ENCODE results near the gene RRP15.

The RRP15 gene

DNA sequence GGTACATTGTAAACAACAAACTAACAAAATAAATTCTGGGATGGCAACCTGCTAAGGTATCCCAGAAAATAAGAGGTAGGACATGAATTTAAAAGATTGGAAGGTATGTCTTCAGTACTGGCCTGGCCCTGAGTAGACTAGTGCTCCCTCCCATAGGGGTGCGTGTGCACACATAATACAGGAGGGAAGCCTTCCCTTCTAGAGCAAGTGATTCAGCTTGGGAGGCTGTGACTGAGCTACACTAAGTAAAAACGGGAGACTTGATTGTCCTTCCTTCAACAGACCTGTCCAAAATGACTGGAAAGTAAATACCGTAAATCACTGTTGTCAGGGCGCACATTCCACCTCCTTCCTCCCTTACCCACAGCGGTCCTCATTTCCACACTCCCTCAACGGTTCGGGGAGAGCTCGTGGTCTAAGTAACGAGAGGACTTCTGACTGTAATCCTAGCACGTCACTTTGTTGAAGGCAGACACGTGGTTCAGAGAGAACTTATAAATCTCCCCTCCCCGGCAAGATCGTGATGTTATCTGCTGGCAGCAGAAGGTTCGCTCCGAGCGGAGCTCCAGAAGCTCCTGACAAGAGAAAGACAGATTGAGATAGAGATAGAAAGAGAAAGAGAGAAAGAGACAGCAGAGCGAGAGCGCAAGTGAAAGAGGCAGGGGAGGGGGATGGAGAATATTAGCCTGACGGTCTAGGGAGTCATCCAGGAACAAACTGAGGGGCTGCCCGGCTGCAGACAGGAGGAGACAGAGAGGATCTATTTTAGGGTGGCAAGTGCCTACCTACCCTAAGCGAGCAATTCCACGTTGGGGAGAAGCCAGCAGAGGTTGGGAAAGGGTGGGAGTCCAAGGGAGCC, 60.0 kb downstream of the RRP15 start, which contains the start of gene TGFB2:
Gene TGFB2 (plus strand): TSS at position 523 of the 859 bp plus-strand sequence. CDS start 1,366 bp downstream, outside the sequence.
- peak; percentile 92 for DNase-seq (ENCODE audit: low read depth)
- peak within 1 kb of the TSS; percentile 91 for H3K4me3 ChIP-seq (replicated peaks; ENCODE audit: low read depth, low read length)
- TF ChIP-seq, protein P1, sequence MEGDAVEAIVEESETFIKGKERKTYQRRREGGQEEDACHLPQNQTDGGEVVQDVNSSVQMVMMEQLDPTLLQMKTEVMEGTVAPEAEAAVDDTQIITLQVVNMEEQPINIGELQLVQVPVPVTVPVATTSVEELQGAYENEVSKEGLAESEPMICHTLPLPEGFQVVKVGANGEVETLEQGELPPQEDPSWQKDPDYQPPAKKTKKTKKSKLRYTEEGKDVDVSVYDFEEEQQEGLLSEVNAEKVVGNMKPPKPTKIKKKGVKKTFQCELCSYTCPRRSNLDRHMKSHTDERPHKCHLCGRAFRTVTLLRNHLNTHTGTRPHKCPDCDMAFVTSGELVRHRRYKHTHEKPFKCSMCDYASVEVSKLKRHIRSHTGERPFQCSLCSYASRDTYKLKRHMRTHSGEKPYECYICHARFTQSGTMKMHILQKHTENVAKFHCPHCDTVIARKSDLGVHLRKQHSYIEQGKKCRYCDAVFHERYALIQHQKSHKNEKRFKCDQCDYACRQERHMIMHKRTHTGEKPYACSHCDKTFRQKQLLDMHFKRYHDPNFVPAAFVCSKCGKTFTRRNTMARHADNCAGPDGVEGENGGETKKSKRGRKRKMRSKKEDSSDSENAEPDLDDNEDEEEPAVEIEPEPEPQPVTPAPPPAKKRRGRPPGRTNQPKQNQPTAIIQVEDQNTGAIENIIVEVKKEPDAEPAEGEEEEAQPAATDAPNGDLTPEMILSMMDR (IDR thresholded peaks at IDR 0.05; ENCODE audit: low read length, missing control alignments): no peak

DNA sequence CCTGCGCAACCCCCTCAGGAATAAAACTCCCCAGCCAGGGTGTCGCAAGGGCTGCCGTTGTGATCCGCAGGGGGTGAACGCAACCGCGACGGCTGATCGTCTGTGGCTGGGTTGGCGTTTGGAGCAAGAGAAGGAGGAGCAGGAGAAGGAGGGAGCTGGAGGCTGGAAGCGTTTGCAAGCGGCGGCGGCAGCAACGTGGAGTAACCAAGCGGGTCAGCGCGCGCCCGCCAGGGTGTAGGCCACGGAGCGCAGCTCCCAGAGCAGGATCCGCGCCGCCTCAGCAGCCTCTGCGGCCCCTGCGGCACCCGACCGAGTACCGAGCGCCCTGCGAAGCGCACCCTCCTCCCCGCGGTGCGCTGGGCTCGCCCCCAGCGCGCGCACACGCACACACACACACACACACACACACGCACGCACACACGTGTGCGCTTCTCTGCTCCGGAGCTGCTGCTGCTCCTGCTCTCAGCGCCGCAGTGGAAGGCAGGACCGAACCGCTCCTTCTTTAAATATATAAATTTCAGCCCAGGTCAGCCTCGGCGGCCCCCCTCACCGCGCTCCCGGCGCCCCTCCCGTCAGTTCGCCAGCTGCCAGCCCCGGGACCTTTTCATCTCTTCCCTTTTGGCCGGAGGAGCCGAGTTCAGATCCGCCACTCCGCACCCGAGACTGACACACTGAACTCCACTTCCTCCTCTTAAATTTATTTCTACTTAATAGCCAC, 60.7 kb downstream of the RRP15 start:
- peak; percentile 84 for DNase-seq (ENCODE audit: low read depth)
- TF ChIP-seq, protein P1 (IDR thresholded peaks at IDR 0.05; ENCODE audit: low read length, missing control alignments): no peak
- peak overlapping the region; percentile 91 for H3K4me3 ChIP-seq (replicated peaks; ENCODE audit: low read depth, low read length)

DNA sequence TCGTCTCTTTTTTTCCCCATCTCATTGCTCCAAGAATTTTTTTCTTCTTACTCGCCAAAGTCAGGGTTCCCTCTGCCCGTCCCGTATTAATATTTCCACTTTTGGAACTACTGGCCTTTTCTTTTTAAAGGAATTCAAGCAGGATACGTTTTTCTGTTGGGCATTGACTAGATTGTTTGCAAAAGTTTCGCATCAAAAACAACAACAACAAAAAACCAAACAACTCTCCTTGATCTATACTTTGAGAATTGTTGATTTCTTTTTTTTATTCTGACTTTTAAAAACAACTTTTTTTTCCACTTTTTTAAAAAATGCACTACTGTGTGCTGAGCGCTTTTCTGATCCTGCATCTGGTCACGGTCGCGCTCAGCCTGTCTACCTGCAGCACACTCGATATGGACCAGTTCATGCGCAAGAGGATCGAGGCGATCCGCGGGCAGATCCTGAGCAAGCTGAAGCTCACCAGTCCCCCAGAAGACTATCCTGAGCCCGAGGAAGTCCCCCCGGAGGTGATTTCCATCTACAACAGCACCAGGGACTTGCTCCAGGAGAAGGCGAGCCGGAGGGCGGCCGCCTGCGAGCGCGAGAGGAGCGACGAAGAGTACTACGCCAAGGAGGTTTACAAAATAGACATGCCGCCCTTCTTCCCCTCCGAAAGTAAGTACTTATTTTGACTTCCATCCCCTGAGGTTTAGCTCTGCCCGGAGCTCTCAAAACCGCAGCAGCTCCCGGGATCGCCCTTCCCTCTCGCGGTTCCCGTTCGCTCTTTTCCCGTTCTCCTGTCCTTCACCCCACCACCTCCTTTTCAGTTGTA, 61.5 kb downstream of the RRP15 start:
- peak; percentile 45 for DNase-seq (ENCODE audit: low read depth)
- TF ChIP-seq, protein P1 (IDR thresholded peaks at IDR 0.05; ENCODE audit: low read length, missing control alignments): no peak
- H3K4me3 ChIP-seq (replicated peaks; ENCODE audit: low read depth, low read length): peak overlapping the region; percentile 91

DNA sequence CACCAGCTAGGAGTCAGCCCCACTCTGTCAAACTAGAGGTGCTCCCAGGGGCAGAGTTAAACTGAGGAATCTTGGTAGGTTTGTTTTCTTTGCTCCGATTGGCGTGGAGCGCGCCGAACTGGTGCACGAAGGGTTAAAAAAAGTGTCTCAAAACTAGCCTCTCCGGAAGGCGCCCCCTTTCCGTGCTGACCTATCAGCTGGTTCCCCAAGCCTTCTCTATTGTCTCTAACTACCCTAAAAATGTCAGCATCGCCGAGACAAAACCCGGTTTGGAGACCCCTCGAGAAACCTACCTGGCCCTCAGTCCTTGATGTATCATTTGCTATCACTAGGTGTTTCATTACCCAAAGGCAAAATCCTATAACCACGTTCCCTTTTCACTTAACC, 62.2 kb downstream of the RRP15 start:
- TF ChIP-seq, protein P1 (IDR thresholded peaks at IDR 0.05; ENCODE audit: low read length, missing control alignments): no peak
- DNase-seq (ENCODE audit: low read depth): peak; percentile 60
- peak overlapping the region; percentile 91 for H3K4me3 ChIP-seq (replicated peaks; ENCODE audit: low read depth, low read length)

DNA sequence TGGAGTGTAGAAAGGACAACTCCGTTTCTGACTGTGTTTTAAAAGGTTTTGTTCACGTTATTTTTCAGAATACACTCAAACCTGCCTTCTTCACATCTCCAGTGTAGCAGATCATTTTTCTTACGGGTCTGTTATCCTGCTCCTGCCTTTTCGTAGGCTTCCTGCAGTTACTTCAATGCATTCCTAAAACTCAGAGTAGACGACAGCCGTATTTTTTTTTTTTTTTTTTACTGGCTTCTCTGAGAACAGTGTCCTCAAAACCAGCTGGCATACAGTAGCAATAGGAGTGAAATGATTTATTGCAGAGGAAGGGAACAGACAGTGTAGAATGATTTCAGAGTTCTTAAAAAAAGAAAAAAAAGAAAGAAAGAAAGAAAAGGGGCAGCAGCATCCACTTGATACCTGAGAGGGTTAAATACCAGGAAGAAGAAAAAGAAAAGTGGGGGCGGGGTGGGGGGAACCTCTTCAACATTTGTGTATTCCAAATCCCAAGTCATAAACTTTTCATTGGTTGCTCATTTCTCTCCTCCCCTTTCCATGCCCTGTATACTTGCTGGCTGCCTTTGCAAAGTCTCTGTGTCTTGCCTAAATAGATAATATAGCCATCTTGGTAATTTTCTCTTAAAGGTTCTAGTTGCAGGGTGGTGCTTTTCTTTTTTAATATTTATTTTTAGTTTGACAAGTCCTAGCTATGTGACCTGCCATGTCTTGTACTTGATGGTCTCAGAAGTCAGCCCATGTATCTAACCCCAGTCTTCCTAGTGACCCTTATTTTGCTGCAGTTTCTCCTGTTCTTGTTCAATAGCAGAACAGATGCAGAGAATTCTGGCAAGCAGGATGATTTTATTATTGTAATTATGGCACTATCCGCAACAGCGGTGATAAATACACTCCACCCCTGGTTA, 62.9 kb downstream of the RRP15 start:
- TF ChIP-seq, protein P1 (IDR thresholded peaks at IDR 0.05; ENCODE audit: low read length, missing control alignments): no peak
- DNase-seq (ENCODE audit: low read depth): peak; percentile 87
- peak overlapping the region; percentile 91 for H3K4me3 ChIP-seq (replicated peaks; ENCODE audit: low read depth, low read length)

DNA sequence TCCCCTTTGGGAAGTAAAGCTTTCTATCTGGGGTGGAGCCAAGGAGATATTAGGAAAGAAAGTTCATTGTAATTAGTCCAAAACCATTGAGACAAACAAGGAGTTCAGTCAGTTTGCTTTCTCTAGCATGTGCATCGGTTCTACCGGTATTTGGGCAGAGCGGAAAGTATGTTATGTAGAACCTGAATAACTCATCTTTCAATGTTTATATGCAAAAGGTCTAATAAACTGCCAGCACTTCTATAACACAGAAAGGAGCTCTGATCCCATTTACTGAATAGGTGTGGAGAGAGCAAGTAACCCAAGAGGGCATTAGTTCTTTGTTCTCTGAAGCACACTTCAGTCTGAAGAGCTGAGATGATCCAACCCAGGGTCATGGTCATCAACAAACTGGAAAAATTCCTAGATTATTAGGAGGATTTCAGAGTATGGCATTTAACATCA, 63.6 kb downstream of the RRP15 start:
- TF ChIP-seq, protein P1 (IDR thresholded peaks at IDR 0.05; ENCODE audit: low read length, missing control alignments): no peak
- DNase-seq (ENCODE audit: low read depth): peak; percentile 32
- H3K4me3 ChIP-seq (replicated peaks; ENCODE audit: low read depth, low read length): peak overlapping the region; percentile 91
